ENCODE results near the gene EIF3L. TPM values are rescaled to one million over a fixed set of nuclear protein-coding genes. Genes with fewer than 3 reads are reported as not detected.
A peak's percentile ranks its signal among the peaks of the same experiment; 100 is the strongest.
"Not testable (repeated sequence)": the region's sequence is repeated elsewhere in the genome, so short reads cannot be mapped to it uniquely, and the experiment has no call there.

The EIF3L gene
- total RNA-seq: 100 to 1,000 TPM; 276 to 295 (median 291) TPM
- total RNA-seq (2013): 662 TPM

DNA sequence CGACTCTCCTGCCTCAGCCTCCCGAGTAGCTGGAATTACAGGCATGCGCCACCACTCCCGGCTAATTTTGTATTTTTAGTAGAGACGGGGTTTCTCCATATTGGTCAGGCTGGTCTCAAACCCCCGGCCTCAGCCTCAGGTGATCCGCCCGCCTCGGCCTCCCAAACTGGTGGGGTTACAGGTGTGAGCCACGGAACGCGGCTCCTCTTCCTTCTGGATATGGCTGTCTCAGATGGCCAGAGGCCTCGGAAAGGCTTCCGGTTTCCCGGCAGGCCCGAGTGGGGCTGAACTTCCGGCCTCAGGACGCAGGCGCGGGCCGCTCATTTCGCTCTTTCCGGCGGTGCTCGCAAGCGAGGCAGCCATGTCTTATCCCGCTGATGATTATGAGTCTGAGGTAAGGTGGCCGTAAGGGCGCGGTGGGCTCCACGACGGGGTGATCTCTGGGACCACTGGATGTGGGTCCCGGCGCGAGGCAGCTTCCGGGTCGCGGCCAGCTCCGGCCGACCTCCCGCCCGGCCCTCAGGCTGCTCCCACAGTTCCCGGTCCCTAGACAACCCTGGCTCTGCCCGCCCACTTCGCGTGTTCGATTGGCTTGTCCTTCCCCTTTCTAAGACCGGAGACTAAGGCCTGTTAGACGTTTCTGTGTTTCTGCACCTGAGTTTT lies at the start of gene EIF3L:
Gene EIF3L (plus strand): TSS at position 331 of the 663 bp plus-strand sequence. CDS start 31 bp downstream, at position 362.
- peak within 1 kb of the TSS; percentile 99 for H3K27ac Mint-ChIP-seq
- peaks cover 25 to 45% of the 10 kb centered on the region in 2 donors for H3K4me1 Mint-ChIP-seq
- H3K9me3 Mint-ChIP-seq: no peaks in the 10 kb centered on the region
- Histone ChIP-seq H3K36me3 (ENCODE audit: control insufficient read depth, insufficient read depth, low read length) (peaks cover 26% of the 10 kb centered on the region), H3K4me1 (ENCODE audit: control insufficient read depth, insufficient read depth, low read length) (peaks cover 24% of the 10 kb centered on the region), H3K27ac (ENCODE audit: low read length) (peak within 1 kb of the TSS; percentile 88), H3K9me3 (ENCODE audit: control insufficient read depth, insufficient read depth, low read length) (no peaks in the 10 kb centered on the region), H3K27me3 (ENCODE audit: control insufficient read depth, insufficient read depth, low read length) (no peaks in the 10 kb centered on the region), H3K4me3 (ENCODE audit: low read length) (peak within 1 kb of the TSS; percentile 57)
- under 1% methylated on average over 49 of the region's 49 CpGs for WGBS (ENCODE audit: insufficient coverage)
- peak within 1 kb of the TSS; percentile 99 for H3K4me3 Mint-ChIP-seq
- no peaks in the 10 kb centered on the region for H3K27me3 Mint-ChIP-seq (ENCODE audit: low read depth in 2 of 2)
- TF ChIP-seq, protein P1, sequence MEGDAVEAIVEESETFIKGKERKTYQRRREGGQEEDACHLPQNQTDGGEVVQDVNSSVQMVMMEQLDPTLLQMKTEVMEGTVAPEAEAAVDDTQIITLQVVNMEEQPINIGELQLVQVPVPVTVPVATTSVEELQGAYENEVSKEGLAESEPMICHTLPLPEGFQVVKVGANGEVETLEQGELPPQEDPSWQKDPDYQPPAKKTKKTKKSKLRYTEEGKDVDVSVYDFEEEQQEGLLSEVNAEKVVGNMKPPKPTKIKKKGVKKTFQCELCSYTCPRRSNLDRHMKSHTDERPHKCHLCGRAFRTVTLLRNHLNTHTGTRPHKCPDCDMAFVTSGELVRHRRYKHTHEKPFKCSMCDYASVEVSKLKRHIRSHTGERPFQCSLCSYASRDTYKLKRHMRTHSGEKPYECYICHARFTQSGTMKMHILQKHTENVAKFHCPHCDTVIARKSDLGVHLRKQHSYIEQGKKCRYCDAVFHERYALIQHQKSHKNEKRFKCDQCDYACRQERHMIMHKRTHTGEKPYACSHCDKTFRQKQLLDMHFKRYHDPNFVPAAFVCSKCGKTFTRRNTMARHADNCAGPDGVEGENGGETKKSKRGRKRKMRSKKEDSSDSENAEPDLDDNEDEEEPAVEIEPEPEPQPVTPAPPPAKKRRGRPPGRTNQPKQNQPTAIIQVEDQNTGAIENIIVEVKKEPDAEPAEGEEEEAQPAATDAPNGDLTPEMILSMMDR (IDR thresholded peaks at IDR 0.05): no peak
- intact Hi-C loops (cut with micrococcal nuclease): loop anchor here (10.0 kb wide), 1 partner anchor 214 kb away; the partner anchor contains the start of gene SH3BP1
- peak; percentile 71 to 80 (median 72) for ATAC-seq
- peaks cover 6% of the 10 kb centered on the region for H3K36me3 Mint-ChIP-seq
- DNase-seq: peak; percentile 84 to 93

DNA sequence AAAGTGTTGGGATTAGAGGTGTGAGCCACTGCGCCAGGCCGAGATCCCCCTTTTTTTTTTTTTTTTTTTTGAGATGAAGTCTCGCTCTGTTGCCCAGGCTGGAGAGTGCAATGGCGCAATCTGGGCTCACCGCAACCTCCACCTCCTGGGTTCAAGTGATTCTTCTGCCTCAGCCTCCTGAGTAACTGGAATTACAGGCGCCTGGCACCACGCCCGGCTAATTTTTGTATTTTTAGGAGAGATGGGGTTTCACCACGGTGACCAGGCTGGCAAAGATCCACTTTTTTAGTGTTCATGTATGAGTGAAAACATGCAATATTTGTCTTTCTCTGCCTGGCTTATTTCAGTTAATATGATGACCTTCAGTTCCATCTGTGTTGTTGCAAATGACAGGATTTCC lies 49.2 kb upstream of the EIF3L start:
- H3K9me3 ChIP-seq (ENCODE audit: control insufficient read depth, insufficient read depth, low read length); H3K27ac Mint-ChIP-seq; H3K27ac ChIP-seq (ENCODE audit: low read length); H3K36me3 ChIP-seq (ENCODE audit: control insufficient read depth, insufficient read depth, low read length); DNase-seq; H3K4me3 ChIP-seq (ENCODE audit: low read length); intact Hi-C loops (cut with micrococcal nuclease); ATAC-seq; H3K9me3 Mint-ChIP-seq; H3K36me3 Mint-ChIP-seq; H3K4me3 Mint-ChIP-seq: not testable (repeated sequence)
- Histone ChIP-seq H3K4me1 (ENCODE audit: control insufficient read depth, insufficient read depth, low read length) (peaks cover 26% of the 10 kb centered on the region), H3K27me3 (ENCODE audit: control insufficient read depth, insufficient read depth, low read length) (peaks cover 27% of the 10 kb centered on the region)
- Mint-ChIP-seq H3K4me1 (peaks cover 0 to 18% of the 10 kb centered on the region in 2 donors), H3K27me3 (ENCODE audit: low read depth in 2 of 2) (peaks cover 17 to 24% of the 10 kb centered on the region in 2 donors)
- WGBS (ENCODE audit: insufficient coverage): 76% methylated on average over 9 of the region's 9 CpGs

DNA sequence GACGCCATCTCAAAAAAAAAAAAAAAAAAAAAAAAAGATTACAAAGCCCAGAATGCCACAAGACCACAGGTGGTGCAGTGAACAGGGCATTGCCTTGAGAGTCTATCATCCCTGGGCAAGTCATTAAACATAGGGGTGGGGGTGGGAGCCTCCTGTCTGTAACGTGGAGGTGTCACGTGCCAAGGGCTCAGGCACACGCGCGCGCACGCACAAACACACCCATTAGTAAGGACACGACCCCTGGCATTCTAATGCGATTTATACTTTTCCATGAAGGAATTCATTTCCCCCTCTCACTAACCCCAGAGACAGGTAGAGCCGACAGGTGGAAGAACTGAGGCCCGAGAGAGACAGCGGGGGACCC lies 47.3 kb upstream of the EIF3L start:
- H3K27ac Mint-ChIP-seq: no peak overlapping the region

More for the DNA sequence above, 47.3 kb upstream of the EIF3L start:
- intact Hi-C loops (cut with micrococcal nuclease): no loop called here
- no peaks in the 10 kb centered on the region for H3K9me3 ChIP-seq (ENCODE audit: control insufficient read depth, insufficient read depth, low read length)
- peak overlapping the region; percentile 38 for H3K4me3 Mint-ChIP-seq
- ATAC-seq (no peak), DNase-seq (peak in 1 of 2 donors; percentile 29)
- 8% methylated on average over 13 of the region's 13 CpGs for WGBS (ENCODE audit: insufficient coverage)
- H3K9me3 Mint-ChIP-seq: no peaks in the 10 kb centered on the region
- H3K36me3 ChIP-seq (ENCODE audit: control insufficient read depth, insufficient read depth, low read length): no peaks in the 10 kb centered on the region
- H3K4me1 ChIP-seq (ENCODE audit: control insufficient read depth, insufficient read depth, low read length): peaks cover 41% of the 10 kb centered on the region
- peaks cover 33 to 38% of the 10 kb centered on the region in 2 donors for H3K27me3 Mint-ChIP-seq (ENCODE audit: low read depth in 2 of 2)
- TF ChIP-seq, protein P1 (IDR thresholded peaks at IDR 0.05): no peak
- H3K4me1 Mint-ChIP-seq: peaks cover 8 to 34% of the 10 kb centered on the region in 2 donors
- H3K27ac ChIP-seq (ENCODE audit: low read length): no peak overlapping the region
- H3K4me3 ChIP-seq (ENCODE audit: low read length): no peak overlapping the region
- H3K36me3 Mint-ChIP-seq: no peaks in the 10 kb centered on the region
- H3K27me3 ChIP-seq (ENCODE audit: control insufficient read depth, insufficient read depth, low read length): peaks cover 44% of the 10 kb centered on the region
